GM18502 (cell line): Measurements from ENCODE around the gene CCDC150.
"Not testable (repeated sequence)": the region's sequence is repeated elsewhere in the genome, so short reads cannot be mapped to it uniquely, and the experiment has no call there.

ENCODE experiments used
- ATAC-seq: cut with Tn5 transposase; IDR thresholded peaks from one replicate; pipeline ENCODE4 v1.9.1; 2021; ENCODE audit warnings: mild to moderate bottlenecking; ENCODE audit not compliant: unreplicated experiment, poor library complexity

CCDC150 gene

GRCh38 chr2:196703695-196704094 lies 64.2 kb downstream of the CCDC150 start:
- ATAC-seq = no peak

GRCh38 chr2:196710056-196710455 lies 70.5 kb downstream of the CCDC150 start:
- ATAC-seq = not testable (repeated sequence)

DNA sequence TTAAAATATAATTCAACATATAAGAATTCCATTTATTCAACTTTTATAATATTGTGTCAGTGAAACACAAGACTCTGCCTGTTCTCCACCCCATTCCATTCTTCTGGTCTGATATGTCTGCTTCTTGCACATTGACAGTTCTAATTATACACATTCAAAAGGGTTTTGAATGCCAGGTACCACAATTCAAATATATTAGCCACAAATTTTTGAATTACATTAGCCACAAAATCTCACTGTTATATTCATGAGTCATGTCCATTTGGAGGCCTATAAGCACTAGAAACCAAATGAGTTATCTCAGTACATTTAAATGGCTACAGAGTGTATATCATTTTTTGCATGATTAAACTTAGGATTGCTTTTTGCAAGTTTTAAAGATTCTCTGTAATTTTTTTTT lies 72.1 kb downstream of the CCDC150 start:
- no peak for ATAC-seq

GRCh38 chr2:196712867-196713266 lies 73.4 kb downstream of the CCDC150 start:
- ATAC-seq = no peak

DNA sequence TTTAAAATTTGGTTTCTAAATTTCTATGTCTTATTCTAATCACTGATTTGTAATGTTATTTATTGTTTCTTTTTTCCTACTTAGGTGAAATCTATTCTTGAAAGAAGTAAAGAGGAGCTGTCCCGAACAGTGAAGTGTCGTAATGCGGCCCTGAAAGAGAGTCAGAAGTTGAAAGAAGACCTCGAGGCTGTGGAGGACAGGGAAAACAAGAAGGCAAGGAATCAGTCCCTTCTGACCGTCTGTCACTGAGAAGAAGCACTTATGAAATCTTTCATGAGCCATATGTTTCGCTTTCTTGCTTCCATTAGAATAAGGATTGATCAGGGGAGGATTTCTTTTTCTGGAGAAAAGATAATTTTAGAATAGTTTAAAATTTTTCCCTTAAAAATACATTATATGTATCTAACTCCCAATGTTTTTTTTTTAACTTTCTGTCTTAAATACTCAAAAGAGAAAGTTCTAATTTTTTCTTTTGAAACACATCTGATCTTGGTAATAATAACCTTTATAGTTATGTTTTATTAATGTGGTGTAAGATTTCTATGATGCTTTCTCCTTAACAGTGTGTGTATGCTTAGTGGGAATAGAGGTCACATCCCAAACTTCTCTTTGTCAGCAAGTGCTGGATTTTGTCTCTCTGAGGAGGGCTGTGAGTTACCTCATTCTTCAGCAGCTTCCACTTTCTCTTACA lies 79.0 kb downstream of the CCDC150 start:
- no peak for ATAC-seq

DNA sequence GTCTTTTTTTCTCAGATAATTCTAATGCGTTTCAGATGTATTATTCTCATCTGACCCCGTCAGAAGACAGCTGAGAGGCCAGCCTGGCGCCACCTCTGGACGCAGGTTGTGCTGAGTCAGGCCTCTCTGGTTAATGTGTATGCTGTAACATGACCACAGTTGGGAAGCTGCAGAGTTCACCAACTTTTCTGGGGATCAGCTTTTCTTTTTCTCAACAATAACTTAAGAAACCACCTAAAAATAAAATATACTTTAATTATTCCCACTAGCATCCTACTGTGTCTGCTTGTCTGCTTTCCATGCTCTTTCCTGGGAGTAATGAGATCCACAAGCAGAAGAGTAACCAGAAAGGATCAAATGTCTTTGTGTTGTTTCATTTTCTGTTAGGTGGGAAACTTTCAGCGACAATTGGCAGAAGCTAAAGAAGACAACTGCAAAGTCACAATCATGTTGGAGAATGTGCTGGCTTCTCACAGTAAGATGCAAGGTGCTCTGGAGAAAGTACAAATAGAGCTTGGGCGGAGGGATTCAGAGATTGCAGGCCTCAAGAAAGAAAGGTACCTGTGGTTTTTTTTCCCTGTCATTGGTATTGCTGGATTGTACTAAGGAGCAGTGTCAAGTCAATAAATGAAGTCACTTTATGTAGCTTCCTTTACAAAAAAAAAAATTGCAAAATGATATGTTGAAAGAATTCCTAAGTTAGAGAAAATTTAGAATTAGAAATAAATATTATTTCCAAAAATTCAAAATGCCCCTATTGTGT lies 79.8 kb downstream of the CCDC150 start:
- peak; percentile 54 for ATAC-seq

GRCh38 chr2:196723571-196723970 lies 84.1 kb downstream of the CCDC150 start:
- no peak for ATAC-seq

DNA sequence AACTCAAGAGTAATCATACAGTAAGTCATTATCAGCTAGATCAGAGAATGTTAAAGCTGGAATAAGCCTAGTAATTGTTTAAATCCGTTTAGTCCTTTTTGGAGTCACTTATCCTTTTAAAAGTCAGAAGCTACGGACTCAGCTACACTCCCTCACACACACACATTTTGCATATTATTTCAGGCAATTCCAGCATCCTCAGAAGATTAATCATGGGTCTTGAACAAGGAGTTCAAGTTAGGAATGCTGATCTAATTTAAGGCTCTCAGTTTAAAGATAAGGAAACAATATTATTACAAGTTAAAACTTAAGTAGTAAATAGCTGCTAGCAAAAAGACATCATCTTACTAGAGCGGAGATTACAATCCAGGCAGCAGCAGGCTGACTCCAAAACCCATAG lies 85.7 kb downstream of the CCDC150 start:
- ATAC-seq = no peak

- no peak for ATAC-seq
Observed at GRCh38 chr2:196725882-196726281, 86.4 kb downstream of the CCDC150 start.

DNA sequence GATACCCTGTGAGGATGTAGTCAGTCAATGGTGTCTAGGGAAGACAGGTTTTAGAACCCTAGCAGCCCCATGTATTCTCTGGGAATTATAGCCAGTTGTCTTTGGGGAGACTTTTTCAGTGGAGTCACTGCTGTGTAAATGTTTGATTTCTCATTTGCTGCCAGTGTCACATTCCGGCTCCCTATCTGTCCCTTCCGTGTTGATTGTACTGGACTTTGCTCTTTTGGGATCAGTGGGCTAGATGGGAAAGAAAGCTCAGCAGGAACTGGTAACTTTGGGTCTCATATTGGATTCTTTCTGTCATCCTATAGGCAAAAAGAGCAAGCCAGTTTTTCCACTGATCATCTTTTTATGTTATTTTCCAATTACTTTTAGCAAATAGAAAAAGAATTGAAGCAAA lies 89.9 kb downstream of the CCDC150 start:
- ATAC-seq = no peak

- not testable (repeated sequence) for ATAC-seq
Observed at GRCh38 chr2:196736646-196737045, 97.1 kb downstream of the CCDC150 start.

- ATAC-seq = no peak
Observed at GRCh38 chr2:196737046-196737445, 97.5 kb downstream of the CCDC150 start.

DNA sequence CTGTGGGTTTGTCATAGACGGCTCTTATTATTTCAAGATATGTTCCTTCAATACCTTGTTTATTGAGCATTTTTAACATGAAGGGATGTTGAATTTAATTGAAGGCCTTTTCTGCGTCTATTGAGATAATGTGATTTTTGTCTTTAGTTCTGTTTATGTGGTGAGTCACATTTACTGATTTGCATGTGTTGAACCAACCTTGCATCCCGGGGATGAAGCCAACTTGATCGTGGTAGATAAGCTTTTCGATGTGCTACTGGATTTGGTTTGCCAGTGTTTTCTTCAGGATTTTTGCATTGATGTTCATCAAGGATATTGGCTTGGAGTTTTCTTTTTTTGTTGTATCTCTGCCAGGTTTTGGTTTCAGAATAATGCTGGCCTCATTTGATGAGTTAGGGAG lies 99.5 kb downstream of the CCDC150 start:
- ATAC-seq = no peak

GRCh38 chr2:196742216-196742615 lies 102.7 kb downstream of the CCDC150 start:
- ATAC-seq = no peak

DNA sequence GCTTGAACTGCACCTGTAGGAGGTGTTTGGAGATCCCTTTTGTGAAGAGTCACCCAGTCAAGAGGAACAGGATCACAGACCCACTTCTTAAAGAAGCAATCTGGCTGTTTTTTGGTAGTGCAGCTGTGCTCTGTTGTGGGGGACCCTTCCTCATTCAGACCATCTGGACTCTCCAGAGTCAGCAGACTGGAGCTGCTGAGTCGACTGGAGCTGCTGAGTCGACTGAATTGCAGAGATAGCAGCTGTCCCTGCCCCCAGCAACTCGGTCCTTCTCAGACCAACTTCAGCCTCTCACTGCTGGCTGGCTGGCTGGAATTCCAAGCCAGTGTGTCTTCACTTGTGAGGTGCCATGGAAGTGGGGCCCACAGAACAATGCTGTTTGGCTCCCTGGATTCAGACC lies 103.2 kb downstream of the CCDC150 start:
- ATAC-seq = no peak

DNA sequence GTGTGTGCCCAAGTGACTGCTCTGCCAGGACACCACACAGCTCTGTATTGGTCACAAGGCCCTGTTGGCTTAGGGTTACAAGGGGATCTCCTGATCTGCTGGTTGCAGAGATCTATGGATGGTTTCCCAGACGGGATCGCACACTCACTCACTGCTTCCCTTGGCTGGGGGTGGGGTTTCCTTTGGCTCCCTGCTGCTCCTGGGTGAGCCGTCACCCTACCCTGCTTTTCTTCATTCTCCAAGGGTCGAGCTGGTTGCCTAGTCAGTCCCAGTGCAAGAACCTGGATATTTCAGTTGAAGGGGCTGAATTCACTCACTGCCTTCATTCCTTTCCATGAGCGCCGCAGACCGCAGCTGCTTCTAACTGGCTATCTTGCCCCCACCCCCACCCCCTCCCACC lies 103.7 kb downstream of the CCDC150 start:
- no peak for ATAC-seq

DNA sequence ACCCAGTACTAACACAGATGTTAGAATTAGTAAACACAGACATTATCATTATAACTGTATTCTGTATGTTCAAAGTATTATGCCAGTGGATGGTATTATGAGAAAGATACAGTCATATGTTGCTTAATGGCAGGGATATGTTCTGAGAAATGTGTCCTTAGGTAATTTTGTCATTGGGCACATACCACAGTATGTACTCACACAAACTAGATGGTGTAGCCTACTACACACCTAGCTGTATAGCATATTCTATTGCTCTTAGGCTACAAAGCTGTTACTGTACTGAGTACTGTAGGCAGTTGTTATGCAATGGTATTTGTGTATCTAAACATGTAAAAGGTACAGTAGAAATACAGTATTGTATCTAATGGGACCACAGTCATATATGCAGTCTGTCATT lies 106.2 kb downstream of the CCDC150 start:
- no peak for ATAC-seq

- no peak for ATAC-seq
Observed at GRCh38 chr2:196747400-196747799, 107.9 kb downstream of the CCDC150 start.

DNA sequence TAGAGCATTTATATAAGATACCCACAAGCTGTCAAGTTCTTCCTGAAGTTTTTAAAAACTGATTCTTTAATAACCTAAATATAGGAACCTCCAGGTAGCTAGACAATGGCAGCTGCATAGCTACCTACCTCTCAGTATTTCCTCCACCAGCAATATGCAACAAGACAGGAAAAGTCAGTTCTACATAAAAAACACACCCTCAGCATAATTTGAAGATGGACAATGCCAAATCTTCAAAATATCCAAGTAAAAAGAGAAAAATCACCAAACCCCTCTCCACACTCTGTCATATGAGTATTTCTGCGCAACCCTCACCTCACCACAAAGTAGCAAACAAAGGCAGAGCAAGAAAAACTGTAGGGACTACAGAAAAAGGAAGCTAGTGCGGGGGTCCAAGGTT lies 108.6 kb downstream of the CCDC150 start:
- ATAC-seq = no peak

DNA sequence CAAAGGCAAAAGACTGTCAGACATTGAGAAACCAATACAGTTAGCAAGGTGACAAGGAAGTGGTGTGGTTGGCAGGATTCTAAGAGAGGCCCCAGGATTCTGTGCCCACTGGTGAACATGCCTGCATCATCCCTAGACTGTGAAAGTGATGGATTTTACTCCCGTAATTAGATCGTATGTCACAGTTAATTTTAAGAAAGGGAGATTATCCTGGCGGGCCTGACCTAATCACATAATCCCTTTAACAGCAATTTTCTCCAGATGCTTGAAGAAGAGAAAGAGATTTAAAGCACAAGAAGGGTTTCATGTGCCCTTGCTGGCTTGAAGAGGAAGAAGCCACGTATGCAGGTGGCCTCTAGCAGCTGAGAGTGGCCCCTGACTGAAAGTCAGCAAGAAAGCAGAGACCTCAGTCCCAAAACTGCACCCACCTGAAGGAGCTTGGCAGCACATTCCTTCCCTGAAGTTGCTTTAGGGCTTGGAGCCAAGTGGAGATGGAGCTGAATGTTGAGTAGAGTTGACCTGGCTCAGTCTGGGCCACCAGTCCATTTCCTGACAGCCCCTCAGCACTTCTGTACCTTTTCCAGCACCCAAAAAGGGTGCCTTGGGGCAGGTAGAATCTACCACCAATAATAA lies 110.9 kb downstream of the CCDC150 start:
- ATAC-seq = peak; percentile 15

- peak; percentile 98 for ATAC-seq
Observed at GRCh38 chr2:196750977-196751631, 111.6 kb downstream of the CCDC150 start.
